Measurements from ENCODE around the gene VAMP4.

VAMP4 gene

DNA sequence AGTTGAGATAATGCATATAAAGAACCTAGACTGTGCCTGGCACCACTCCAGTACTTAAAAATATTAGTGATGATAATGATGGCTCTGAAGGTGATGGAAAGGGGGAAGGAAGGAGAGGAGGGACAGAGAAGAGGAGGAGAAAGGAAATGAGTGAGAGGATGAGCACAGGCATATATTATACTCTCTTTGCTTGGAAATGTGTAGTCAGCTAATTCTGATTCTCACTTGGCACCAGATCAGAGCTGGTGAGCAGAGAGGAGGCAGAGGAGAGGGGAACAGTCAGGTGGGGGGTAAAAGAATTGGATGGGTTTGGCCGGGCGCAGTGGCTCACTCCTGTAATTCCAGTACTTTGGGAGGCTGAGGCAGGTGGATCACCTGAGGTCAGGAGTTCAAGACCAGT lies 65.0 kb downstream of the VAMP4 start:
- no peak for ATAC-seq
- TF ChIP-seq ZC3H10 (CRISPR knock-in tag; IDR thresholded peaks at IDR 0.05), result no peak
- TF ChIP-seq TOX (CRISPR knock-in tag; IDR thresholded peaks at IDR 0.05; ENCODE audit: borderline replicate concordance), result no peak
- TF ChIP-seq, protein P1, sequence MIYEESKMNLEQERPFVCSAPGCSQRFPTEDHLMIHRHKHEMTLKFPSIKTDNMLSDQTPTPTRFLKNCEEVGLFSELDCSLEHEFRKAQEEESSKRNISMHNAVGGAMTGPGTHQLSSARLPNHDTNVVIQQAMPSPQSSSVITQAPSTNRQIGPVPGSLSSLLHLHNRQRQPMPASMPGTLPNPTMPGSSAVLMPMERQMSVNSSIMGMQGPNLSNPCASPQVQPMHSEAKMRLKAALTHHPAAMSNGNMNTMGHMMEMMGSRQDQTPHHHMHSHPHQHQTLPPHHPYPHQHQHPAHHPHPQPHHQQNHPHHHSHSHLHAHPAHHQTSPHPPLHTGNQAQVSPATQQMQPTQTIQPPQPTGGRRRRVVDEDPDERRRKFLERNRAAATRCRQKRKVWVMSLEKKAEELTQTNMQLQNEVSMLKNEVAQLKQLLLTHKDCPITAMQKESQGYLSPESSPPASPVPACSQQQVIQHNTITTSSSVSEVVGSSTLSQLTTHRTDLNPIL (CRISPR knock-in tag; IDR thresholded peaks at IDR 0.05; ENCODE audit: low read depth), result no peak

DNA sequence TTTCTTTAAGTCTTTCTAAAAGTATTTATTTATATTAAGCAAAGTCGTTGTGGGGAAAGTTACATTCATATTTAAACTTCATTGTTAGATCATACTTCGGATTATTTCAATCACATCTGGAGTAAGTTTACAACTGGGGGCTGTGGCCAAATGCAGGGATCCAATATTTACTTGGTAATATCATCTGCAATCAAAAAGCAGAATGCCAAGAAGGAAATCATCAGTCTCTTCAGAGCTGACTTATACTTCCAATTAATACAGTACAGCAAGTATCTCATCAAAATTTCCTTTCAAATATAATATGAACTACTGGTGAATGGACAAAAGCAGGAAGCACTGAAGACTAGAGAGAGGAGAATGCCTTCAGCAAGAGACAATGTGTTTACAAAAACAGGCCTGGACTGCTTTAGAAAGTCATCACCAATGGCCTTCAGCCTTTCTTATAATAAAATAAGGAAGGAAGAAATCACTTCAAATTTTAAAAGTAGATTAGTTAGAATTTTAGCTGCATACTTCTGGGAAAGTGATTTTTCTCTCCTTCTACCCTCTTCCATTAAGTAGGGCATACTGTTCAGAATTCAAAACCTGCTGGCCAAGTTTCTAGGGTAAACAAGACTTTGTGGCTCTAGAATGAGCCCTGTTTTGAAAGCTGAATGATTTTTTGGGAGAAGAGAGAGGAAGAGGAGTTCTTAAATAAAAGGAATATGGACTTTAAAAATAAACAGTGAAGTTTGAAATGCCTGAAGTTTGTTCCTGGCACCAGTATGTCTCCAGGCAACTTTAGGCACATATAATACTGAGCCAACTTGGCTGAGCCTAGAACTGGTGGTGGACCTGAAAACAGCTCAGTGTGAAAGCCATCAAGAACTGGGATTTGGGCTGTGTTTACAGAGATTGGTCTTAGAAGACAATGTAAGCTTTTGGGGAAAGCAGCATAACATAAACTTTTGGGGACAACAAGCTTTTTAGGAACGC lies 67.1 kb downstream of the VAMP4 start:
- ATAC-seq, result no peak
- TF ChIP-seq BACH2 (CRISPR knock-in tag; IDR thresholded peaks at IDR 0.05; ENCODE audit: borderline replicate concordance) (no peak), ZNF565 (CRISPR knock-in tag; conservative IDR thresholded peaks at IDR 0.05; ENCODE audit: low read depth) (no peak), OSR1 (CRISPR knock-in tag; IDR thresholded peaks at IDR 0.05) (no peak), ZNF8 (CRISPR knock-in tag; IDR thresholded peaks at IDR 0.05) (no peak), RARB (CRISPR knock-in tag; IDR thresholded peaks at IDR 0.05) (no peak), GLIS3 (CRISPR knock-in tag; IDR thresholded peaks at IDR 0.05) (no peak), TCF4 (CRISPR knock-in tag; IDR thresholded peaks at IDR 0.05; ENCODE audit: borderline replicate concordance) (no peak), ZC3H10 (CRISPR knock-in tag; IDR thresholded peaks at IDR 0.05) (no peak), ESRRG (CRISPR knock-in tag; IDR thresholded peaks at IDR 0.05) (no peak), SNAI2 (CRISPR knock-in tag; IDR thresholded peaks at IDR 0.05) (no peak), TOX (CRISPR knock-in tag; IDR thresholded peaks at IDR 0.05; ENCODE audit: borderline replicate concordance) (no peak), PPARA (CRISPR knock-in tag; IDR thresholded peaks at IDR 0.05; ENCODE audit: borderline replicate concordance) (no peak), ZFP3 (CRISPR knock-in tag; IDR thresholded peaks at IDR 0.05) (no peak), ARNTL (CRISPR knock-in tag; IDR thresholded peaks at IDR 0.05; ENCODE audit: borderline replicate concordance, low read depth) (no peak), CSDC2 (CRISPR knock-in tag; IDR thresholded peaks at IDR 0.05) (no peak)
- TF ChIP-seq, protein P2, sequence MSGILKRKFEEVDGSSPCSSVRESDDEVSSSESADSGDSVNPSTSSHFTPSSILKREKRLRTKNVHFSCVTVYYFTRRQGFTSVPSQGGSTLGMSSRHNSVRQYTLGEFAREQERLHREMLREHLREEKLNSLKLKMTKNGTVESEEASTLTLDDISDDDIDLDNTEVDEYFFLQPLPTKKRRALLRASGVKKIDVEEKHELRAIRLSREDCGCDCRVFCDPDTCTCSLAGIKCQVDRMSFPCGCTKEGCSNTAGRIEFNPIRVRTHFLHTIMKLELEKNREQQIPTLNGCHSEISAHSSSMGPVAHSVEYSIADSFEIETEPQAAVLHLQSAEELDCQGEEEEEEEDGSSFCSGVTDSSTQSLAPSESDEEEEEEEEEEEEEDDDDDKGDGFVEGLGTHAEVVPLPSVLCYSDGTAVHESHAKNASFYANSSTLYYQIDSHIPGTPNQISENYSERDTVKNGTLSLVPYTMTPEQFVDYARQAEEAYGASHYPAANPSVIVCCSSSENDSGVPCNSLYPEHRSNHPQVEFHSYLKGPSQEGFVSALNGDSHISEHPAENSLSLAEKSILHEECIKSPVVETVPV (CRISPR knock-in tag; IDR thresholded peaks at IDR 0.05), result no peak
- TF ChIP-seq, protein P1 (CRISPR knock-in tag; IDR thresholded peaks at IDR 0.05; ENCODE audit: low read depth), result no peak
- TF ChIP-seq, protein P3, sequence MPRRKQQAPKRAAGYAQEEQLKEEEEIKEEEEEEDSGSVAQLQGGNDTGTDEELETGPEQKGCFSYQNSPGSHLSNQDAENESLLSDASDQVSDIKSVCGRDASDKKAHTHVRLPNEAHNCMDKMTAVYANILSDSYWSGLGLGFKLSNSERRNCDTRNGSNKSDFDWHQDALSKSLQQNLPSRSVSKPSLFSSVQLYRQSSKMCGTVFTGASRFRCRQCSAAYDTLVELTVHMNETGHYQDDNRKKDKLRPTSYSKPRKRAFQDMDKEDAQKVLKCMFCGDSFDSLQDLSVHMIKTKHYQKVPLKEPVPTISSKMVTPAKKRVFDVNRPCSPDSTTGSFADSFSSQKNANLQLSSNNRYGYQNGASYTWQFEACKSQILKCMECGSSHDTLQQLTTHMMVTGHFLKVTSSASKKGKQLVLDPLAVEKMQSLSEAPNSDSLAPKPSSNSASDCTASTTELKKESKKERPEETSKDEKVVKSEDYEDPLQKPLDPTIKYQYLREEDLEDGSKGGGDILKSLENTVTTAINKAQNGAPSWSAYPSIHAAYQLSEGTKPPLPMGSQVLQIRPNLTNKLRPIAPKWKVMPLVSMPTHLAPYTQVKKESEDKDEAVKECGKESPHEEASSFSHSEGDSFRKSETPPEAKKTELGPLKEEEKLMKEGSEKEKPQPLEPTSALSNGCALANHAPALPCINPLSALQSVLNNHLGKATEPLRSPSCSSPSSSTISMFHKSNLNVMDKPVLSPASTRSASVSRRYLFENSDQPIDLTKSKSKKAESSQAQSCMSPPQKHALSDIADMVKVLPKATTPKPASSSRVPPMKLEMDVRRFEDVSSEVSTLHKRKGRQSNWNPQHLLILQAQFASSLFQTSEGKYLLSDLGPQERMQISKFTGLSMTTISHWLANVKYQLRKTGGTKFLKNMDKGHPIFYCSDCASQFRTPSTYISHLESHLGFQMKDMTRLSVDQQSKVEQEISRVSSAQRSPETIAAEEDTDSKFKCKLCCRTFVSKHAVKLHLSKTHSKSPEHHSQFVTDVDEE (CRISPR knock-in tag; IDR thresholded peaks at IDR 0.05), result no peak
- TF ChIP-seq, protein P4, sequence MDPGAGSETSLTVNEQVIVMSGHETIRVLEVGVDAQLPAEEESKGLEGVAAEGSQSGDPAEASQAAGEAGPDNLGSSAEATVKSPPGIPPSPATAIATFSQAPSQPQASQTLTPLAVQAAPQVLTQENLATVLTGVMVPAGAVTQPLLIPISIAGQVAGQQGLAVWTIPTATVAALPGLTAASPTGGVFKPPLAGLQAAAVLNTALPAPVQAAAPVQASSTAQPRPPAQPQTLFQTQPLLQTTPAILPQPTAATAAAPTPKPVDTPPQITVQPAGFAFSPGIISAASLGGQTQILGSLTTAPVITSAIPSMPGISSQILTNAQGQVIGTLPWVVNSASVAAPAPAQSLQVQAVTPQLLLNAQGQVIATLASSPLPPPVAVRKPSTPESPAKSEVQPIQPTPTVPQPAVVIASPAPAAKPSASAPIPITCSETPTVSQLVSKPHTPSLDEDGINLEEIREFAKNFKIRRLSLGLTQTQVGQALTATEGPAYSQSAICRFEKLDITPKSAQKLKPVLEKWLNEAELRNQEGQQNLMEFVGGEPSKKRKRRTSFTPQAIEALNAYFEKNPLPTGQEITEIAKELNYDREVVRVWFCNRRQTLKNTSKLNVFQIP (CRISPR knock-in tag; IDR thresholded peaks at IDR 0.05; ENCODE audit: borderline replicate concordance, low read depth), result no peak

DNA sequence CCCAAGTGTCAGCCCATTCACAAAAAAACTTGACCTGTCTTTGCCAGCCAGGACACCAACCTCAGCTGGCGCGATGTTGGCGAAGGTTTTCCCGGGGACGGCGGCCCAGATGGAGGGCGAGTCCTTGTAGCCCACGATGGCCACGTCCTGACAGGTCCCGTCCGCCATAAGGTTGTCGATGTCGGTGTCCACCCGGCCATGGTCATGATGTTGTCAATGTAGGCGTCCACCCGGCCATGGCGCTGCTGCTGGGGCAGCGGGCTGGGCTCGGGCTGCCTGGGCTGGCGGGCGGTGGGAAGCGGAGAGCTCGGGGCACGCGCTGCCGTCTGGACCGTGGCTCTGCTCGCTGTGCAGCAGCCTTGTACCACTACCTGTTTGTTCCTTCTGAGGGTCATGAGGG lies 71.1 kb downstream of the VAMP4 start:
- ATAC-seq, result no peak
- TF ChIP-seq ZNF70 (CRISPR knock-in tag; IDR thresholded peaks at IDR 0.05) (no peak), TOX (CRISPR knock-in tag; IDR thresholded peaks at IDR 0.05; ENCODE audit: borderline replicate concordance) (no peak), GLIS3 (CRISPR knock-in tag; IDR thresholded peaks at IDR 0.05) (no peak), ARNTL (CRISPR knock-in tag; IDR thresholded peaks at IDR 0.05; ENCODE audit: borderline replicate concordance, low read depth) (no peak), TCF4 (CRISPR knock-in tag; IDR thresholded peaks at IDR 0.05; ENCODE audit: borderline replicate concordance) (no peak), ZFP30 (CRISPR knock-in tag; IDR thresholded peaks at IDR 0.05) (no peak), CSDC2 (CRISPR knock-in tag; IDR thresholded peaks at IDR 0.05) (no peak)
- TF ChIP-seq, protein P2 (CRISPR knock-in tag; IDR thresholded peaks at IDR 0.05), result no peak
- TF ChIP-seq, protein P5, sequence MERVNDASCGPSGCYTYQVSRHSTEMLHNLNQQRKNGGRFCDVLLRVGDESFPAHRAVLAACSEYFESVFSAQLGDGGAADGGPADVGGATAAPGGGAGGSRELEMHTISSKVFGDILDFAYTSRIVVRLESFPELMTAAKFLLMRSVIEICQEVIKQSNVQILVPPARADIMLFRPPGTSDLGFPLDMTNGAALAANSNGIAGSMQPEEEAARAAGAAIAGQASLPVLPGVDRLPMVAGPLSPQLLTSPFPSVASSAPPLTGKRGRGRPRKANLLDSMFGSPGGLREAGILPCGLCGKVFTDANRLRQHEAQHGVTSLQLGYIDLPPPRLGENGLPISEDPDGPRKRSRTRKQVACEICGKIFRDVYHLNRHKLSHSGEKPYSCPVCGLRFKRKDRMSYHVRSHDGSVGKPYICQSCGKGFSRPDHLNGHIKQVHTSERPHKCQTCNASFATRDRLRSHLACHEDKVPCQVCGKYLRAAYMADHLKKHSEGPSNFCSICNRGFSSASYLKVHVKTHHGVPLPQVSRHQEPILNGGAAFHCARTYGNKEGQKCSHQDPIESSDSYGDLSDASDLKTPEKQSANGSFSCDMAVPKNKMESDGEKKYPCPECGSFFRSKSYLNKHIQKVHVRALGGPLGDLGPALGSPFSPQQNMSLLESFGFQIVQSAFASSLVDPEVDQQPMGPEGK (CRISPR knock-in tag; IDR thresholded peaks at IDR 0.05; ENCODE audit: borderline replicate concordance), result no peak
- TF ChIP-seq, protein P1 (CRISPR knock-in tag; IDR thresholded peaks at IDR 0.05; ENCODE audit: low read depth), result no peak
